Smooth muscle cell (in vitro differentiated cells): ENCODE results near the gene CTXN1. TPM values are rescaled to one million over a fixed set of nuclear protein-coding genes. Genes with fewer than 3 reads are reported as not detected.

ENCODE experiments used
- DNase-seq: peaks from one replicate; lab custom pipeline; 2025; ENCODE audit not compliant: unreplicated experiment; lab: John Stamatoyannopoulos, UW
- H2AFZ ChIP-seq: fragments of 200-600 bp; sonication (generic); 2 replicates; pipeline ENCODE4 v1.6.0; 2016; ENCODE audit warnings: antibody characterized with exemption, low read depth, mild to moderate bottlenecking
- H3F3A ChIP-seq: fragments of 200-600 bp; sonication (generic); 2 replicates; pipeline ENCODE4 v1.6.0; 2017; ENCODE audit warnings: antibody characterized with exemption, low read depth
- H3K27ac ChIP-seq: fragments of 200-600 bp; sonication (generic); 2 replicates; pipeline ENCODE4 v1.5.1; 2016; ENCODE audit warnings: low read depth, mild to moderate bottlenecking
- H3K27me3 ChIP-seq: fragments of 200-600 bp; sonication (generic); 2 replicates; pipeline ENCODE4 v1.6.1; 2016; ENCODE audit warnings: low read depth, mild to moderate bottlenecking
- H3K36me3 ChIP-seq: fragments of 200-600 bp; sonication (generic); 2 replicates; pipeline ENCODE4 v1.5.1; 2016; ENCODE audit warnings: low read depth
- H3K4me1 ChIP-seq: fragments of 200-600 bp; sonication (generic); 2 replicates; pipeline ENCODE4 v1.5.1; 2016; ENCODE audit warnings: low read depth
- H3K4me2 ChIP-seq: fragments of 200-600 bp; sonication (generic); 2 replicates; pipeline ENCODE4 v1.6.0; 2016; ENCODE audit warnings: mild to moderate bottlenecking
- H3K4me3 ChIP-seq: fragments of 200-600 bp; sonication (generic); 2 replicates; pipeline ENCODE4 v1.5.1; 2016; ENCODE audit warnings: mild to moderate bottlenecking
- H3K79me2 ChIP-seq: fragments of 200-600 bp; sonication (generic); 2 replicates; pipeline ENCODE4 v1.6.0; 2016; ENCODE audit warnings: low read depth, mild to moderate bottlenecking
- H3K9ac ChIP-seq: fragments of 200-600 bp; sonication (generic); 2 replicates; pipeline ENCODE4 v1.6.0; 2016; ENCODE audit warnings: low read depth
- H3K9me3 ChIP-seq: fragments of 200-600 bp; sonication (generic); replicated peaks from 2 replicates; pipeline ENCODE4 v1.5.1; 2016; ENCODE audit warnings: low read depth
- H4K20me1 ChIP-seq: fragments of 200-600 bp; sonication (generic); 2 replicates; pipeline ENCODE4 v1.6.0; 2016; ENCODE audit warnings: low read depth
- CTCF ChIP-seq: fragments of 200-600 bp; sonication (generic); IDR thresholded peaks from 2 replicates; pipeline ENCODE4 v1.5.1; 2017; ENCODE audit warnings: borderline replicate concordance, mild to moderate bottlenecking, antibody characterized with exemption; ENCODE audit not compliant: insufficient read depth, poor library complexity, severe bottlenecking
- WGBS: methylation state at CpG from one replicate; pipeline ENCODE4 v1.1.7; 2016; ENCODE audit warnings: low lambda C conversion rate; 5-methylcytosine and 5-hydroxymethylcytosine counted together
- polyA plus RNA-seq: library from polyadenylated mRNA; unstranded; fragments of >200 nt; fragmentation: Nextera tagmentation; extraction: Ambion mirVana; gene quantifications from 2 replicates; pipeline ENCODE4 v1.2.1, GENCODE V29; 2016
- total RNA-seq: library from RNA; depleted of rRNA; stranded (reverse); fragments of >200 nt; gene quantifications from 2 replicates; pipeline ENCODE4 v1.2.3, GENCODE V29; 2014

CTXN1 gene
- total and polyA plus RNA-seq, 2 experiments from 2014 or later, result 4.8 to 25.4 TPM

DNA sequence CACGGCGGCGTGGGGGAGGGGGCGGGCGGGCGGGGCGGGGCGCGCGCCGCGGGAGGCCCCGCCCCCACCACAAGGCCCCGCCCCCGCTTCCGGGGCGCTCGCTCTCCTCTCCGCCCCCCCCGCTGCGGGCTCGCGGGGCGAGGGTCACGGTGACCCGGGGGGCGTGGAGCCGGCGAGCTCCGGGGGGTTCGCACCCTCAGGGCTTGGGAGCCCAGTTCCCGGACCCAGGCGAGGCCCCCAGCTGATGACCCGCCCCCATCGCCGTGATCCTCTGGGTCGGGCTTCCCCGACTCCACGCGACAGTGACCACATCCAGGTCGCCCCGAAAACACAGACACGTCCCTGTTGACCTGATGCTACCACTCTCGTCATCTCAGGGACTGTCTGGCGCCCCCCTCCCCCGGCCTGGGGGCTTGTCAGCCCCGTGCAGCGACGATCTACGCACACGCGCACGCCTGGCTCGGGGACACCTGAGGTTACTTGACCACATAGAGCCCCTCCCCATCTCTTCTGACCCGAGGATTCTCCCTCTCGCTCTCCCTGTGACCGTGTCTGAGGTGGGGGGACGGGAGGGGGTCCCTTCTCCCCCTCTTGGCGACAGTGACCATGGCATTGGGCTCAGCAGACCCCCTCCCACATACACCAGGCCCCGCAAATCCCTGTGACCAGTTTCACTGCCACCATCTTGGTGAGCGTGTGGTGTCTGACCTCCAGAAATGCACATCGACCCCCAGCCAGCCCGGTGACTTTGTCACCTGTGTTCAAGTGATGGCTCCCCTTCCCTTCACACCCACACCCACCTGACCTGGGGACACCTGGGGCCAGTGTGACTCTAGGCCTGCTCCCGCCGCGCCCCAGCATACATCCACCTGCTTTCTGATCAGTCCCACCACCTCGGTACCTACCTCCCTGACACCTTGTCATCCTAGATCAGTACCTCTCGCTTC is 21.6 kb downstream of the CTXN1 start:
- no peaks in the 10 kb centered on the region for H3F3A ChIP-seq
- no peaks in the 10 kb centered on the region for H3K27me3 ChIP-seq
- H3K9me3 ChIP-seq, result no peaks in the 10 kb centered on the region
- peak overlapping the region; percentile 86 for H3K4me3 ChIP-seq
- peak overlapping the region; percentile 90 for H3K9ac ChIP-seq
- peaks cover 43% of the 10 kb centered on the region for H3K79me2 ChIP-seq
- WGBS, result 33% methylated on average over 27 of the region's 68 CpGs
- H3K27ac ChIP-seq, result peak overlapping the region; percentile 33
- H4K20me1 ChIP-seq, result peaks cover 53% of the 10 kb centered on the region
- no peak for TF ChIP-seq CTCF
- H3K4me1 ChIP-seq, result peaks cover 14% of the 10 kb centered on the region
- DNase-seq, result peak; percentile 74
- H2AFZ ChIP-seq, result no peak overlapping the region
- peak overlapping the region; percentile 99 for H3K4me2 ChIP-seq
- no peaks in the 10 kb centered on the region for H3K36me3 ChIP-seq

- Histone ChIP-seq H3K4me3 (peak within 1 kb of the TSS; percentile 86), H3K4me2 (peak within 1 kb of the TSS; percentile 99), H3K9me3 (no peaks in the 10 kb centered on the region), H4K20me1 (peaks cover 44% of the 10 kb centered on the region), H3K79me2 (peaks cover 43% of the 10 kb centered on the region), H3K27me3 (no peaks in the 10 kb centered on the region), H3F3A (no peaks in the 10 kb centered on the region), H2AFZ (peak within 1 kb of the TSS; percentile 24), H3K36me3 (no peaks in the 10 kb centered on the region), H3K27ac (peak within 1 kb of the TSS; percentile 66), H3K4me1 (peaks cover 14% of the 10 kb centered on the region), H3K9ac (peak within 1 kb of the TSS; percentile 90)
- peak; percentile 17 for TF ChIP-seq CTCF
- WGBS, result under 1% methylated on average over 67 of the region's 89 CpGs
- peak; percentile 100 for DNase-seq
Measured at GRCh38 chr19:7903244-7904073, 22.5 kb downstream of the CTXN1 start, which contains the start of gene MAP2K7. MAP2K7 (plus strand) TSS chr19:7903877; CDS start chr19:7903945, 68 bp downstream.

- no peaks in the 10 kb centered on the region for H3K36me3 ChIP-seq
- H3K79me2 ChIP-seq, result peaks cover 43% of the 10 kb centered on the region
- H3K4me1 ChIP-seq, result peaks cover 14% of the 10 kb centered on the region
- no peak for TF ChIP-seq CTCF
- WGBS, result 42% methylated on average over 20 of the region's 20 CpGs
- H3K4me3 ChIP-seq, result peak overlapping the region; percentile 51
- peak overlapping the region; percentile 66 for H3K9ac ChIP-seq
- peak overlapping the region; percentile 66 for H3K27ac ChIP-seq
- H2AFZ ChIP-seq, result peak overlapping the region; percentile 24
- no peaks in the 10 kb centered on the region for H3F3A ChIP-seq
- H3K4me2 ChIP-seq, result peak overlapping the region; percentile 89
- no peaks in the 10 kb centered on the region for H3K27me3 ChIP-seq
- peaks cover 38% of the 10 kb centered on the region for H4K20me1 ChIP-seq
- H3K9me3 ChIP-seq, result no peaks in the 10 kb centered on the region
- no peak for DNase-seq
Measured at GRCh38 chr19:7902796-7903243, 23.1 kb downstream of the CTXN1 start.
